K562 (cell line): Measurements from ENCODE around the gene SCAMP3. TPM values are rescaled to one million over a fixed set of nuclear protein-coding genes. Genes with fewer than 3 reads are reported as not detected.

ENCODE experiments used
- BRF1 ChIP-seq: IDR thresholded peaks from 3 replicates; pipeline ENCODE4 v1.6.1; 2011; ENCODE audit warnings: borderline replicate concordance, mild to moderate bottlenecking; ENCODE audit not compliant: insufficient read length; ENCODE audit errors: extremely low read depth
- CCNT2 ChIP-seq: IDR thresholded peaks from 2 replicates; pipeline ENCODE4 v1.6.1; 2011; ENCODE audit warnings: borderline replicate concordance, low read depth, mild to moderate bottlenecking, moderate library complexity, mixed read lengths, low read length; ENCODE audit not compliant: insufficient read length; ENCODE audit errors: extremely low read depth
- CHD4 ChIP-seq: fragments of 200-600 bp; sonication (generic); IDR thresholded peaks from 3 replicates; pipeline ENCODE4 v1.6.1; 2012; ENCODE audit warnings: low read depth, mild to moderate bottlenecking, mixed read lengths, low read length, inconsistent platforms; ENCODE audit not compliant: insufficient read depth, insufficient replicate concordance, poor library complexity, severe bottlenecking
- CUX1 ChIP-seq: fragments of 200-800 bp; sonication (Bioruptor generic); IDR thresholded peaks from 2 replicates; pipeline ENCODE4 v1.6.1; 2016; ENCODE audit warnings: missing genetic modification characterization, missing compliant biosample characterization
- FOXM1 ChIP-seq, 2 experiments: fragments of 450-650 bp in 1 of 2; sonication (generic) in 1 of 2; formaldehyde crosslinking in 1 of 2; IDR thresholded peaks; 2 replicates each; pipeline versions ENCODE4 v1.6.1 to v1.9.0; 2017 to 2022; ENCODE audit warnings: low read depth in 2 of 2, mild to moderate bottlenecking in 2 of 2, missing genetic modification reagents in 1 of 2, moderate library complexity in 1 of 2
- GMEB1 ChIP-seq: fragments of 250-450 bp; sonication (Bioruptor Pico); IDR thresholded peaks from 2 replicates; pipeline ENCODE4 v1.4.0; 2020; ENCODE audit warnings: mild to moderate bottlenecking
- HDAC8 ChIP-seq: fragments of 450-650 bp; IDR thresholded peaks from 2 replicates; pipeline ENCODE4 v1.6.1; 2016; ENCODE audit warnings: mild to moderate bottlenecking, missing genetic modification characterization, moderate library complexity, missing compliant biosample characterization
- JUND ChIP-seq, 2 experiments: IDR thresholded peaks; 2 replicates in 1 of 2; 3 replicates in 1 of 2; pipeline ENCODE4 v1.6.1; 2011; ENCODE audit warnings: borderline replicate concordance in 2 of 2, low read depth in 2 of 2, low read length in 2 of 2, improper control_type of control experiment in 1 of 2, missing biosample characterization in 1 of 2, missing genetic modification characterization in 1 of 2, missing genetic modification reagents in 1 of 2
- KDM1A ChIP-seq, 2 experiments: fragments of 450-650 bp; IDR thresholded peaks; 2 replicates each; pipeline ENCODE4 v1.6.1; 2016; ENCODE audit warnings: mild to moderate bottlenecking in 2 of 2
- LARP7 ChIP-seq: fragments of 450-650 bp; IDR thresholded peaks from 2 replicates; pipeline ENCODE4 v1.6.1; 2016
- MYBL2 ChIP-seq, 2 experiments: fragments of 450-650 bp in 1 of 2; sonication (generic) in 1 of 2; formaldehyde crosslinking in 1 of 2; IDR thresholded peaks; 2 replicates each; pipeline versions ENCODE4 v1.6.1 to v1.8.1; 2017 to 2022; ENCODE audit warnings: borderline replicate concordance in 1 of 2, inconsistent platforms in 1 of 2, low read depth in 1 of 2, mild to moderate bottlenecking in 1 of 2, missing genetic modification reagents in 1 of 2, moderate library complexity in 1 of 2
- PCBP2 ChIP-seq: fragments of 200-400 bp; formaldehyde crosslinking; IDR thresholded peaks from 2 replicates; pipeline ENCODE4 v1.6.1; 2018; ENCODE audit warnings: low read length, low read depth, mild to moderate bottlenecking, moderate library complexity; ENCODE audit not compliant: poor library complexity, severe bottlenecking
- PKNOX1 ChIP-seq: fragments of 450-650 bp; IDR thresholded peaks from 2 replicates; pipeline ENCODE4 v1.6.1; 2016
- STAG1 ChIP-seq: sonication (generic); formaldehyde crosslinking; IDR thresholded peaks from 2 replicates; pipeline ENCODE4 v1.5.0; 2020; ENCODE audit warnings: missing genetic modification reagents, borderline replicate concordance
- TEAD2 ChIP-seq: fragments of 450-650 bp; IDR thresholded peaks from 2 replicates; pipeline ENCODE4 v1.6.1; 2016; ENCODE audit warnings: missing genetic modification characterization, control low read depth, missing compliant biosample characterization
- USF1 ChIP-seq: sonication (generic); formaldehyde crosslinking; IDR thresholded peaks from 2 replicates; pipeline ENCODE4 v1.9.0; 2022; ENCODE audit warnings: mild to moderate bottlenecking, missing genetic modification reagents
- ZNF121 ChIP-seq: sonication (generic); formaldehyde crosslinking; conservative IDR thresholded peaks from 2 replicates; pipeline ENCODE4 v1.8.0; 2022; ENCODE audit warnings: missing genetic modification reagents
- polyA plus RNA-seq, 8 experiments: library from polyadenylated mRNA; depleted of rRNA in 4 of 8; stranded (reverse) in 5 of 8; unstranded in 3 of 8; fragments of >200 nt; fragmentation: Nextera tagmentation in 2 of 8; fragmentation: Illumina TruSeq in 1 of 8; extraction: Ambion mirVana in 2 of 8; extraction: Trizol in 1 of 8; gene quantifications; 2 replicates each; pipeline versions ENCODE4 v1.2.1 to v1.2.3, GENCODE V29; 2011 to 2014; ENCODE audit warnings: inconsistent platforms in 1 of 8, missing spikeins in 1 of 8
- total RNA-seq, 7 experiments: library from RNA; depleted of rRNA in 6 of 7; stranded (reverse); fragments of >200 nt in 6 of 7; fragmentation: Illumina TruSeq in 2 of 7; extraction: Trizol in 2 of 7; gene quantifications; 2 replicates each; pipeline versions ENCODE4 v1.2.1 to v1.2.3, GENCODE V29; 2011 to 2021; ENCODE audit warnings: low replicate concordance in 1 of 7

SCAMP3 gene
- total and polyA plus RNA-seq, 9 of the 15 experiments (the other 6 are each of a cell fraction or from before 2014, with no cell fraction given) = 14.2 to 131 (median 86.1) TPM

- TF ChIP-seq MYBL2 (IDR thresholded peaks at IDR 0.05; ENCODE audit: low read depth) = no peak
- TF ChIP-seq MYBL2 (CRISPR knock-in tag; IDR thresholded peaks at IDR 0.05; ENCODE audit: borderline replicate concordance) = no peak
- TF ChIP-seq LARP7 = no peak
- no peak for TF ChIP-seq TEAD2 (tag)
- TF ChIP-seq CUX1 (CRISPR knock-in tag) = no peak
- no peak for TF ChIP-seq BRF1
- 0 out of 2 replicates have a peak, but pooled peaks have one; percentile 13 for TF ChIP-seq USF1 (CRISPR knock-in tag)
- peak; percentile 71 to 83 for TF ChIP-seq KDM1A (IDR thresholded peaks at IDR 0.05)
- no peak for TF ChIP-seq PKNOX1
- TF ChIP-seq PCBP2 = no peak
- TF ChIP-seq STAG1 (CRISPR knock-in tag) = no peak
- TF ChIP-seq ZNF121 (CRISPR knock-in tag) = peak; percentile 48; the same call in 1 of the 2 replicates
- TF ChIP-seq HDAC8 (tag) = no peak
- no peak for TF ChIP-seq JUND (IDR thresholded peaks at IDR 0.05; ENCODE audit: borderline replicate concordance, low read depth, low read length)
- no peak for TF ChIP-seq JUND (tag; IDR thresholded peaks at IDR 0.05; ENCODE audit: borderline replicate concordance, low read depth, low read length)
- TF ChIP-seq CCNT2 = no peak
- TF ChIP-seq GMEB1 (CRISPR knock-in tag) = no peak
- 0 out of 2 replicates have a peak, but pooled peaks have one; percentile 8 for TF ChIP-seq FOXM1 (IDR thresholded peaks at IDR 0.05; ENCODE audit: low read depth)
- TF ChIP-seq FOXM1 (CRISPR knock-in tag; IDR thresholded peaks at IDR 0.05; ENCODE audit: low read depth) = no peak
- no peak for TF ChIP-seq CHD4
Observed at GRCh38 chr1:155241841-155242264, 20.3 kb downstream of the SCAMP3 start (continued).
